ENCODE results near the gene CACNA1C.

Gene CACNA1C

GRCh38 chr12:2355198-2355597, 302.4 kb downstream of the CACNA1C start:
- no peak for FAIRE-seq
- DNase-seq (ENCODE audit: insufficient read length, low spot score): no peak
- TF ChIP-seq POU2F2 (IDR thresholded peaks at IDR 0.05; ENCODE audit: low read depth, low read length) (no peak), PAX5 (IDR thresholded peaks at IDR 0.05; ENCODE audit: insufficient read depth, low read length, severe bottlenecking) (no peak), TAF1 (IDR thresholded peaks at IDR 0.05; ENCODE audit: low read depth, low read length) (no peak), POLR2A (IDR thresholded peaks at IDR 0.05; ENCODE audit: low read depth, low read length) (no peak), SPI1 (IDR thresholded peaks at IDR 0.05; ENCODE audit: low read depth, low read length) (no peak), POLR2AphosphoS5 (IDR thresholded peaks at IDR 0.05; ENCODE audit: low read depth, low read length) (no peak)

- FAIRE-seq: no peak
- no peak for DNase-seq (ENCODE audit: insufficient read length, low spot score)
- TF ChIP-seq PAX5 (IDR thresholded peaks at IDR 0.05; ENCODE audit: insufficient read depth, low read length, severe bottlenecking) (no peak), POLR2AphosphoS5 (IDR thresholded peaks at IDR 0.05; ENCODE audit: low read depth, low read length) (no peak), POU2F2 (IDR thresholded peaks at IDR 0.05; ENCODE audit: low read depth, low read length) (no peak), POLR2A (IDR thresholded peaks at IDR 0.05; ENCODE audit: low read depth, low read length) (no peak), TAF1 (IDR thresholded peaks at IDR 0.05; ENCODE audit: low read depth, low read length) (no peak), SPI1 (IDR thresholded peaks at IDR 0.05; ENCODE audit: low read depth, low read length) (no peak)
These were observed 302.8 kb downstream of the CACNA1C start for GRCh38 chr12:2355604-2356003.

- TF ChIP-seq POLR2AphosphoS5 (IDR thresholded peaks at IDR 0.05; ENCODE audit: low read depth, low read length) (no peak), PAX5 (IDR thresholded peaks at IDR 0.05; ENCODE audit: insufficient read depth, low read length, severe bottlenecking) (no peak), POLR2A (IDR thresholded peaks at IDR 0.05; ENCODE audit: low read depth, low read length) (no peak), POU2F2 (IDR thresholded peaks at IDR 0.05; ENCODE audit: low read depth, low read length) (no peak), SPI1 (IDR thresholded peaks at IDR 0.05; ENCODE audit: low read depth, low read length) (no peak), TAF1 (IDR thresholded peaks at IDR 0.05; ENCODE audit: low read depth, low read length) (no peak)
- no peak for DNase-seq (ENCODE audit: insufficient read length, low spot score)
- no peak for FAIRE-seq
These were observed 303.9 kb downstream of the CACNA1C start for GRCh38 chr12:2356601-2357125.

- no peak for FAIRE-seq
- no peak for TF ChIP-seq SPI1 (IDR thresholded peaks at IDR 0.05; ENCODE audit: low read depth, low read length)
- no peak for TF ChIP-seq POLR2AphosphoS5 (IDR thresholded peaks at IDR 0.05; ENCODE audit: low read depth, low read length)
- no peak for TF ChIP-seq POU2F2 (IDR thresholded peaks at IDR 0.05; ENCODE audit: low read depth, low read length)
- TF ChIP-seq TAF1 (IDR thresholded peaks at IDR 0.05; ENCODE audit: low read depth, low read length): no peak
- no peak for TF ChIP-seq POLR2A (IDR thresholded peaks at IDR 0.05; ENCODE audit: low read depth, low read length)
- no peak for TF ChIP-seq PAX5 (IDR thresholded peaks at IDR 0.05; ENCODE audit: insufficient read depth, low read length, severe bottlenecking)
- no peak for DNase-seq (ENCODE audit: insufficient read length, low spot score)
These were observed 306.3 kb downstream of the CACNA1C start for GRCh38 chr12:2358986-2359658.

- FAIRE-seq: no peak
These were observed 307.2 kb downstream of the CACNA1C start for GRCh38 chr12:2359725-2360629.

GRCh38 chr12:2360630-2361170, 307.9 kb downstream of the CACNA1C start:
- FAIRE-seq: no peak
- no peak for DNase-seq (ENCODE audit: insufficient read length, low spot score)
- TF ChIP-seq POU2F2 (IDR thresholded peaks at IDR 0.05; ENCODE audit: low read depth, low read length) (no peak), POLR2A (IDR thresholded peaks at IDR 0.05; ENCODE audit: low read depth, low read length) (no peak), PAX5 (IDR thresholded peaks at IDR 0.05; ENCODE audit: insufficient read depth, low read length, severe bottlenecking) (no peak), POLR2AphosphoS5 (IDR thresholded peaks at IDR 0.05; ENCODE audit: low read depth, low read length) (no peak), TAF1 (IDR thresholded peaks at IDR 0.05; ENCODE audit: low read depth, low read length) (no peak), SPI1 (IDR thresholded peaks at IDR 0.05; ENCODE audit: low read depth, low read length) (no peak)

More at GRCh38 chr12:2359725-2360629, 307.2 kb downstream of the CACNA1C start:
- TF ChIP-seq SPI1 (IDR thresholded peaks at IDR 0.05; ENCODE audit: low read depth, low read length) (peak; percentile 31; the same call in 1 of the 2 replicates), PAX5 (IDR thresholded peaks at IDR 0.05; ENCODE audit: insufficient read depth, low read length, severe bottlenecking) (no peak), POU2F2 (IDR thresholded peaks at IDR 0.05; ENCODE audit: low read depth, low read length) (no peak)
- DNase-seq (ENCODE audit: insufficient read length, low spot score): no peak

GRCh38 chr12:2363836-2364609, 311.2 kb downstream of the CACNA1C start:
- TF ChIP-seq TAF1 (IDR thresholded peaks at IDR 0.05; ENCODE audit: low read depth, low read length) (no peak), POU2F2 (IDR thresholded peaks at IDR 0.05; ENCODE audit: low read depth, low read length) (no peak), POLR2AphosphoS5 (IDR thresholded peaks at IDR 0.05; ENCODE audit: low read depth, low read length) (no peak), POLR2A (IDR thresholded peaks at IDR 0.05; ENCODE audit: low read depth, low read length) (no peak), SPI1 (IDR thresholded peaks at IDR 0.05; ENCODE audit: low read depth, low read length) (no peak), PAX5 (IDR thresholded peaks at IDR 0.05; ENCODE audit: insufficient read depth, low read length, severe bottlenecking) (no peak)
- FAIRE-seq: no peak
- no peak for DNase-seq (ENCODE audit: insufficient read length, low spot score)

GRCh38 chr12:2364631-2365051, 311.9 kb downstream of the CACNA1C start:
- DNase-seq (ENCODE audit: insufficient read length, low spot score): no peak
- TF ChIP-seq SPI1 (IDR thresholded peaks at IDR 0.05; ENCODE audit: low read depth, low read length): no peak
- TF ChIP-seq POLR2A (IDR thresholded peaks at IDR 0.05; ENCODE audit: low read depth, low read length): no peak
- TF ChIP-seq POU2F2 (IDR thresholded peaks at IDR 0.05; ENCODE audit: low read depth, low read length): no peak
- TF ChIP-seq TAF1 (IDR thresholded peaks at IDR 0.05; ENCODE audit: low read depth, low read length): no peak
- TF ChIP-seq POLR2AphosphoS5 (IDR thresholded peaks at IDR 0.05; ENCODE audit: low read depth, low read length): no peak
- TF ChIP-seq PAX5 (IDR thresholded peaks at IDR 0.05; ENCODE audit: insufficient read depth, low read length, severe bottlenecking): no peak
- FAIRE-seq: no peak

All from GM12891 (cell line).